HG03469 (cell line): ENCODE data around the gene GRK5.

Source experiments
- ATAC-seq: cut with Tn5 transposase; IDR thresholded peaks from one replicate; pipeline ENCODE4 v1.9.1; 2021; ENCODE audit warnings: mild to moderate bottlenecking, moderate library complexity, moderate number of reproducible peaks; ENCODE audit not compliant: unreplicated experiment

The GRK5 gene

DNA sequence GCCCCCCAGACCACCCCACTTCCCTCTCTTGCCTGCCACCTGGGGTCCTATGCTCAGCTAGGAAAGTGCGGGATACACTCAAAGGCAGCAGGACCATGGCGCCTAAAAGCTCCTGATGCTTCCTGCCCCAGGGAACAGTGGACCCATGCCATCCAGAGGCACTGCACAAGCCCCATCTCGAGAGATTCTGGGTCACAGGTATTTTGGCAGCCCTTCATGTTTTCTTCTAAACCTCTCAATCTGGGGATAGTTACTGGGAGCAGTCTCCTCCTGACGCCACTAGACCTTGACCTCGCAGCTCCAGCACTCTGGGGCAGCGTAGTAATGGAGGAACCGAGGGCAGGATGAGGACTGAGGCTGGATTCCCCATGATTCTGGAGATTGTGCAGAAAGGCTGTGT, 107.1 kb downstream of the GRK5 start:
- ATAC-seq = no peak

DNA sequence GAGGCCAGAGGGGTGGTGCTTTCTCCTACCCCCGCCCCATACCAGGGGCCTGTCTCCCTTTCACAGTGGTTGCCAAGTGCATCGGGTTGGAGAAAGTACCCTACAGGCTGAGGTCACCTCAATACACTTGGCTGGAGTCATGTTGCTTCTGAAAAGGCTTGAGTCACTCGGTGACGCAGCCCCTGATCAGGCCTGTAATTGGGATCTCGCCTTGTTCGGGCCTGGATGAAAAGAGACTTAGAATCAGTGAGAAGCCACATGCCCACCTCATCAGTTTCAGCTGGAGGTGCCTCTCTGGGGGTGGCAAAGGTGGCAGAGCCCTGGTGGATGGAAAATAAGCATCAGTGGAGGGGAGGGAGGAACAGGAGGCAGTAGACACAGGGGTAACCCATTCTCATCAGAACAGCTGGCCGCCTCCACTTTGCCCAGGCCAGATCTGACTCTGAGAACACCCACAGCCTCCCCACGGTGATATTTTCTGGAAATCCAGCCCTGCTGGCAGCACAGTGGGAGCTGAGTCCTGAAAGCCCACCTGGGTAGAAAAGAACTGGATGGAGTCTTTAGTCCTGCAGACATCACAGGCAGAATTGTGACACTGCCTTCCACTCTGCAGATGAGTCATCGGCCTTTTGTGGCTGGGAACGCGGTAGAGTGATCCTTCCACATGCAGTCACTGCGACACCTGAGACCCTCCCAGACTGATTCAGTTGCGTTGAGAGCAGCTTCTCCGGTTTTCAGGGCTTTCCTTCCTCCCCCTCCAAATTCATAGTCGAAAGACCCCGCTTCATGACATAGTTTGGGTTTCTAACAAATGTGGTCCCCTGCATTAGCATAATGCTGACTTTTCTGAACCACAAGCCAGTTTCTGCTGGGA, 108.0 kb downstream of the GRK5 start:
- ATAC-seq = peak; percentile 49

DNA sequence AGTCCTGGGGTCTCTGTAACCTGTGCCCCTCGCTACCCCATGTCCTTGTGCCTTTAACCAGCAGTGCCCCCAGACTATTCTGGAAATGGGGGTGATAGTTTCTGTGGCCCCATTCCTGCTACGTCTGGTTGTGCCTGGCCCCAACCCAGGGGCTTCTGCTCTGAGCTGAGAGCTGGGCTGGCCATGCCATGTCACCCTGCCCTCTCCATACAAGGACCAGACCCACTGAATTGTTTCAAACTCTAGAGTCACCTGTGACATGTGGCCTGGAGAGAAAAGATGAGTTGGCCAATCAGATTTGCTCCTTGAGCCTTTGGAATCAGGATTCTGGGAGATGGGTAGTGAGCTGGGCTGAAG, 108.6 kb downstream of the GRK5 start:
- no peak for ATAC-seq

DNA sequence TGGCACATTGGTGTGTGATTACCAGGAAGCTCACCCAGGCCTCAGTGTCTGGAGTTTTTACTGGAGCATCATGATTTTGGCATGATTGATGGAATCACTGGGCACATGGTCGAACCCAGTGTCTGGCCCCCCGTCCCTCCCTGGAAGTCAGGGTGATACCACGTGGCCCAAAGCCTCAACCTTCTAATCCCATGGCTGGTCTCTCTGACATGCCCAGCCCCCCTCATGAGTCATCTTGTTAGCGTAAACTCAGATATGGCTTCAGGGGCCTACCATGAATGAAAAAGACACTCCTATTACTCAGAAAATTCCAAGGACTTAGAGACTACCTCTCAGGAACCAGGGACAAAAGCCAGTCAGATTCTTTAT, 109.3 kb downstream of the GRK5 start:
- no peak for ATAC-seq

DNA sequence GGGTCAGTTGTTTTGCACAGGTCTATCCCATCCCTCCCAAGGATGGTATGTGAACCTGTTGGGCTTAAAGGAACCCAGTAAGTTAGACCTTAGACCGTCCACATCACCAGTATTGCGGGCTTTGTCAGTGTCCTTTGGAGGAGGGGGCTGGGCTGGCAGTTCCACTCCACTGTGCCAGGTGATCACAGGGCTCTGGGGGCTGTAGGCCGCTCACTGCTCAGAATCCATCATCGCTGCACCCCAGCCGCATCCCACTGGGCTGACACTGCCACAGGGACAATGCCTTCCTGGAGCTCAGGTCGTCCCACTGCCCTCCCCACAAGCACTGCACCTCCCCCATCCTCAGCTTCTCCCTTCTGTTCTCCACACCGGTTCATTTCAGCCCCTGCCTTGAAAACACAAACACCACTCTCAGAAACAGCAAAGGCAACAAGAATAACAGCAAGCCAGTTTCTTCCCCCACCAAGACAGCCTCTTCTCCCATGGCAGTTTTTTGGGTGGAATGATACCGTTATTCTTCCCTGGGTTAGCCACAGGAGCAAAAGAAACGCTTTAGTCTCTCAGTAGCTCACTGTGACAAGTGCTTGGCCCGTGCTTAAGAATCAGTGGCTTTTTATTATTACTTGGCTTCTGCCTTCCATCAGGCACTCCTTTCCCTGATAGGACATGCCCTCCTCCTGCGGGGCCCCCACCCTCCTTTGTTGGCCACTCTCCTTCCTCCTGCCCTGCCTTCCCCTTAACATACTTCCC, 111.2 kb downstream of the GRK5 start:
- no peak for ATAC-seq

DNA sequence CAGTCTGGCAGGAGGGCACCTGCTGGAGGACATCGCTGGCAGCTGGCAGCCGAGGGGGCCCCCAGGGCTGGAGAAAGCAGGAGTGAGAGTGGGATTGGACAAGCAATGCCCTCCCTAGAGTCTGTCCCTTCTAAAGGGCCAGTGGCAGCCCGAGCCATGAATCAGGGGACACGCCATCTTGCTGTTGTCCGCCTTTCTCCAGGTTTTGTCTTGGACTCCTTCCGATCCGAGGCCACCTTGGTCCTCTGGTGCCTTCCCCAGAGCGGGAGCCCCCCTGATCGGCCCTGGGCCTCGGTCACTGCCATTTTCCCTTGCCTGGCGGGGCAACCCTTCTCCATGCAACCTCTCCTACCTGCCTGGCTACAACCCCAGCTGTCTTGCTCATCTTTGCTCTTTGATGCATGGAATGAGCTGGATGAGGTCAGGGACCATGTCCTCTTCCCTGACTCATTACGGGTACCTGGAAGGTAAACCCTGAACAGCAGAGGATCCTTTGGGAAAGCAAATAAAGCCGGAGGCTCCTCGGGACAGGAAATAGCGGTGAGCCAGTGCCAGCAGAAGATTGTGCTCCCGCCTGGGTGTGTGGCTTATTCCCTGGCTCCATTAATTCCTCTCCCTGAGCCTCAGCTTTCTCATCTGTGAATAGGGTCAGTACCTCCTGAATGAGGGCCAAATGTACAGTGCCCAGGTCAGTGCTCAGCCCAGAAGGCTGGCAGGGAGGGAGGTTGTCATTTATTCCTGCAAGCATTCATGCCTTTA, 112.0 kb downstream of the GRK5 start:
- ATAC-seq = no peak

DNA sequence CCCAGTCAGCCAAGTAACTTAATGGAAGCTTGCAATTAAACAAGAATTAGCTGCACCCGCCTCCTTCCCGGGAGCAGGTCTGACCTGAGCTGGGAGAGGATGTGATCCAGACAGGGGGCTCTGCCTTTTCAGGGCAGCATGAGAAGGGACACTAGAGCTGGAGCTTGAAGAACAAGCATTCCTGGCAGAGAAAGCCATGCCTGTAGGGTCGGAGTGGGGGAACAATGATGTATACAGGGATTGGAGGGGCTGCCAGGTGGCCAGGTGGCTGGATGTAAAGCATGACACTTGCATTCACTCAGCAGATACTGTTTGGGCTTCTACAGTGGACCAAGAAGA, 112.5 kb downstream of the GRK5 start:
- ATAC-seq = no peak

DNA sequence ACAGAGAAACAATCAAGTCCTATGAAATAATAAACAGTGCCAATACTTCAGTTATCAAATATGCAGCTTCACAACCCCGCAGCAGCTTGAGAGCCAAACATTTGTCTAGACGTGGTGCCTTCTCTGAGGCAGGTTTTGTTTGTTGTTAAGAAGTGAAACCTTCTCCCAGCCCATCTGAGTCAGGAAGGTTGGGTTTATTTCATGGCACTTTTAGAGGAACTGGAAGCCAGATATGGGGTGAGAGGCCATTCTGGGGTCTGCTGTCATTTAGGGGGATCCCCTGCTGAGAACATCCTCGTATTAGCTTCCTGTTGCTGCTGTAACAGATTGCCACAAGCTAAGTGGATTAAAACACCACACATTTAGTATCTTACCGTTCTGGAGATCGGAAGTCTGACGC, 113.6 kb downstream of the GRK5 start:
- no peak for ATAC-seq

DNA sequence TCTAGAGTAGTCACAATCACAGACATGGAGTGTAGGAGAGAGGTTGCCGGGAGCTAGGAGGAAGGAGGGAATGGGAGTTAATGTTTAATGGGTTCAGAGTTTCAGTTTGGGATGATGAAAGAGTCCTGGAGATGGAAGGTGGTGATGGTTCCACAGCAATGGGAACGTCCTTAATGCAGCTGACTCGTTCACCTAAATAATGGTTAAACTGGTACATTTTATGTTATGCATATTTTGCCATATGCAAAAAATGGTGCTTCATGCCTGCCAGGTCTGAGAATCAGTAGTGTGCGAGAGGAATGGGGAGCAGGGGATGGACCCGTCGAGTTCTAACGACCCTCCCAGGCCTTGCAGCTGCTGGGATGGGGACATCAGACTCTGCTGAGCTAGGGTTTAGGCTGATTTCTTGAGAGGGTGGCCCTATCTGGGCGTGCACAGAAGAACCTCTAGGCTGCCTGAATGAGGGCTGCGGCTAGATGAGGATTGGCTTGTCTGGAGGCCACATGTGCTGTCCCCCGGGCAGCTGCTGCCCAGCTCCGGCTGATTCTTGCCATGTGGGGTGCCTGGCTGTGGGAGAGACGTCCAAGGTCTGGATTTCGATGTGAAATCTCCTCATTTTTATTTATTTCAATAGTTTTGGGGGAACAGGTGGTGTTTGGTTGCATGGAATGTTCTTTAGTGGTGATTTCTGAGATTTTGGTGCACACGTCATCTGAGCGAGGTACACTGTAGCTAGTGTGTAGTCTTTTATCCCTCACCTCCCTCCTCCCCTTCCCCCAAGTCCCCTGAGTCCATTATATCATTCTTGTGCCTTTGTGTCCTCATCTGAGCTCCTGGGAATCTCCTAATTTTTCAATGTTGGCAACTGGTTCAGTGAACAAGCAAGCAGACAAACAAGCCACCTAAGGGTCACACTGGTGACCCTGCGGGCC, 116.0 kb downstream of the GRK5 start:
- no peak for ATAC-seq

DNA sequence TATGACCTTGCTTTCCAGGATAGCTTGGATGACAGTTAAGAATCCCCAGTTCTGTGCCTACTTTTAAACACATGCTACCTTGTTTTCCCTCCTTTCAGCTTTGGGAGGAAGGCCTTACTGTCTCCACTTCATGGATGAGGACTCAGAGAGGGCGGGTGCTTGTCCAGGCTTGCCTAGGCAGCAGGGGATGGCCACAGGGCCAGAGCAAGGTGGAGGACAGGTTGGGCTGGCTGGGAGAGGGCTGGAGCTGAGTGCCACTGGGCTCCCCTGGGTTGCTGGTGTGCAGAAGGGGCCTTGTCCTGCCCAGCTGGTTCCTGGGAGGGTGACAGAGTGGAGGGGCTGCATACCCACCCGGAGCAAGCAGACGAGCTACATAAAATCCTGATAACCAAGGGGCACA, 117.8 kb downstream of the GRK5 start:
- ATAC-seq = no peak

DNA sequence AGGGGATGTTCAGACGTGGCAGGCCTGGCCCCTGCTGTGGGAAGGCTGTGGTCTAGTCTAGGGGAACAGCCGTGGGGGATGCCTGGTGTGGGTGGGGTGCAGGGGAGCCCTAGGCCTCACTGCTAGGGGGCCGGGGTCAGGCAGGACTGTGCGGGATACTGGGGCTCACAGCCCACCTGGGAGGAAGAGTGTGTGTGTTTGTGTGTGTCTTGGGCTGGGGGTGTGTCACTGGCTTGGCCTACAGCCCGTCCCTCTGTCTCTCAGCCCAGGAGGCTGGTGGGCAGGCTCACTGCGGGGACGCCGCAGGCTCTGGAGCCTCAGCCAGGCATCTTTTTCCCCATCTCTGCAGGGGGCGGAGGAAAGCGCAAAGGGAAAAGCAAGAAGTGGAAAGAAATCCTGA, 118.8 kb downstream of the GRK5 start:
- no peak for ATAC-seq

DNA sequence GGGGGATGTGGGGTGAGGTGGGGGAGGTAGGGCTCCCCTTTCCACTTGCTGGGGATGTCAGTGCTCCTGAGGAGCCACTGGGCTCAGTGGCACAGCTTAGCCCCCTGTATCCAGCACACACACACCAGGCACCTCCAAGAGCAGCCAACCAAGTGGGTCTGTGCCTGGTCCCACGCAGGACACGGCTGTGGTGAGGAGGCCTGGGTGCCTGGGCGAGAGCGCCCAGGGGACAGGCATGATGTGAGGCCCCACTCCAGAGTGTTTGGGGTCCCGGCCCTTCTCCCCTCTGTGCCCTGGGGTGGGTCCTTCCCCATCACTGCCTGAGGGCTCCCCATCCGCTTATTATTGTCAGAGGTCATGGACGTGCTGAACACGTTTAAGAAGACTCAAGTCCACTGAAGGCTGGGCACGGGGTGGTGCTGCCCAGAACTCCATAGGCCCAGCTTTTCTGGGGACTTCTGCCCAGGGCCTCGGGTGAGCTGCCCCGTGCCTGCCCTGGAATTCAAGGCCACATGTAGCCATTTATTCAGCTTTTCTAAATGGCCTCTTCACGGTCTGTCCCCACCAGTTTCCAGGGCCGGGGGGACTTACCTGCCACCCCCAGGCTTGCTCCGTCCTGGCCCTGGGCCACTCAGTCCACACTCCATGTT, 119.8 kb downstream of the GRK5 start:
- ATAC-seq = no peak

DNA sequence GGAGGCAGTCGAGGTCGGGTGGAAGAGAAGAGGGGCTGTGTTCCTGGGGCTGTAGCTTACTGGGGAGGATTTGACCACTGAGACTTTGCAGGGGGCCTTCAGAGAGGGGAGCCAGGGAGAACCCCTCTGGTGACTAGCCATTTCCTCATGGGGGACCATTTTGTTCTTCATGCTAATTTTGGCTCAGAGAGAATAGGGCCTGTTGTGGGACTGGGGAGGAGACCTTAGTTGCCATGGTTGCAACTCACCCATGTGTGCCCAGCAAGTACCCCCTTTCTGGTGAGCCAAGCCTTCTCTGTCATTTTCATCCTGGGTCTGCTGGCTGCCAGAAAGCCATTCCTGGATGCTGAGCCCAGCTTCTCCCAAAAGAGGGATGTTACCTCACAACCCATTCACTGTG, 120.9 kb downstream of the GRK5 start:
- no peak for ATAC-seq

DNA sequence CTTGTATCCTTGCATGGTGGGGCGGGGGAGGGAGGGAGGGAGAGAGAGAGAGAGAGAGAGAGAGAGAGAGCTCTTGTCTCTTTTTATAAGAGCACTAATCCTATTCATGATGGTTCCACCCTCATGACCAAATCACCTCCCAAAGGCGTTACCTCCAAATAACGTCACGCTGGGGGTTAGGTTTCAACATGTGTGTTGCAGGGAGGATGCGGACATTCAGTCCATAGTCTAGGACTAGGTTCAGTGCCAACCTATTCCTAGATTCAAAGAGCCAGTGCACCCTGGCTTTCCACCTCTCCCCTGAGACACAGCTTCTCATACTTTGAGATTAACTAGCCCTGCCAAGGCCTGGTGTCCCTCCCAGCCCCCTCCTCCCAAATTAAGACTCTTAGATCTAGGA, 123.0 kb downstream of the GRK5 start:
- no peak for ATAC-seq

DNA sequence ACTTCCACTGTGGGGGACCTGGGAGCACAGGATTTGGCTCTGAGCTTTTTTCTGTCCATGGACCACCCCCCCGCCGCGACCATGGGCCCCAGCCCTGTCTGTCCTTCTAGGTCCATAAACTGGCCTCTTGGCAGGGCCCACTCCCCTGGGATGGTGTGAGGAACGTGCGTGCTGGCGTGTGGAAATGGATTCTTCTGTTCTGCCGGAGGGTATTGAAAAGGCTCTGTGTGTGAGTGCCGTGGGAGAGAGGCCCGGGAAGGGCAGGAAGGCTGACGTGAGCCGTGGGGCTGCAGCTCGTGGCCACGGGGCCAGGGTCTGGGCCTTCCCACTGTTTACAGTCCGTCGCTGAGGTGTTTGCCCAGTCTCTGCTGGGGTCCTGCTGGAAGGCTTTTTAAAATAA, 123.7 kb downstream of the GRK5 start:
- no peak for ATAC-seq

DNA sequence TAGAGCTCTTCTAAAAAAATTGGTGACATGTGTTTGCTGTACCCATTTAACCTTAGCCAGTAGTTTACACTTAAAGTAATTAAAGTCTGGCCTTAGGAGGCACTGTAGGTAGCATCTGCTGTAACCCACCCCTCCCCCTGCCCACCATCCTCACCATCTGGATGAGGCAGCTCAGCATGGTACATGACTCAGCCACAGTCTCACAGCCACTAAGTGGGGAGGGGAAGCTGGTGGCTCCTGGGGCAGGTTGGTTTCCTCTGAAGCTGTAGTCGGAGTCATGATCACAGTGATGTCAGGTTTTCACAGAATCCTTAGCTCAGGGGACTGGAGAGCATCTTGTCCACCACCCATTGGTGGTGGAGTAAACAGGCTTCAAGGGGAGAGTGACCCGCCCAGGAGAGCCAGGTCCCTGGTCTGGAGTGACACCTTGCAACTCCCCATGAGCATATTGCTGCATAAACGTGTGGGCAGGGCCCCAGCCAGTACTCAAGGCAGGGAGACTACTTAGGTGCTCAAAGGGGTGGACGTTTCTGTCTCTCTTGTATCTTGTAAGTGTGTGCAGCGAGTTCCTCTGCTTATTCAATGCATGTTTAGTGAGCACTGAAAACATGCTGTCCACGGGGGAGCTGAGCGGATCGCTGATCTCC, 125.9 kb downstream of the GRK5 start:
- no peak for ATAC-seq

DNA sequence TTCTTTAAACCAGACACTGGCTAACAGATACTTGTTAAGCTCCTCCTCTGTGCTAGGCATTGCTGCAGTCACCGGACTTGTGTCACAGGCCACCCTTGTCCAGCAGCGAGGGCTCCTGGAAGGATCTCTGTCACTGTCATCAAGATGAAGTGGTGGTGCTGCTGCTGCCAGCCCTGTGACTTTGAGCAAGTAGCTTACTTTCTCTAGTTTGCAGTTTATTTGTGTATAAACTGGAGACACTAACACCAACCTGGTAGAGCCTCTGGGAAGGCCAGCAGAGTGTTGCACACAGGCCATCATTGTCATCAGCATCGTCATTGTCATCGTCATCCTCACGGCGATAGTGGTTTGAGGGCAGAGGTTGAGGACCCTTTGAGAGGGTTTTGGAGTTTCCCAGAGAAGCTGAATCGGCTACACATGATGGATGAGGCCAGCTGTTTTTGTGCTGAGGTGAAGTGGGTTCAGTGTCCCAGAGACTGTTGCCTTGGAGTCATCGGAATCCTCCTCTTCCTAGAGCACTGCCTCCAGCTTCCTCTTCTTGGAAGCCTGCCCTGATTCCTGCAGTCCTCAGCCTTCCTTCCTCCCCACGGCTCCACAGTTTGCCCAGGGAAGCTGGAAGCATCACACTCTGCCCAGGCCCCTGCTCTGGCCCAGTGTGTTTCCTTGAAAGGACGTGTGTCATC, 128.4 kb downstream of the GRK5 start:
- ATAC-seq = no peak

DNA sequence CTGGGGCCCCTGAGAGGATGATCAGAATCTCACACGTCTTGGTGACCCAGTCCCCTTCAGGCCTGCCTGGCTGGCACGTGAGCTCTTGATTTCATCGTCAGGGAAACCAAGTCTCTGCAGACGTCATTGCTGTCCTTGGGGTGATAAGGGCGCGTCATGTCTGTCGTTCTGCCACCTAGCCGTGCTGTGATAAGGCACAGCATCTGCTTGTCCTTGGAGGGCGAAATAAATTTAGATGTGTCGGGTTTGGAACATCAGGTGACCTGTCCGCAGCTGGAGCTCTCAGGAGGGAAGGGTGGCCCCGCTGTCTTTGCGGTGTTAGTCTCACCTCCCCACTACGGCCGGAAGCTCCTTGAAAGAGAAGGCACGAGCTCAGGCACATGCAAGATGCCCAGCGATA, 129.2 kb downstream of the GRK5 start:
- ATAC-seq = no peak

DNA sequence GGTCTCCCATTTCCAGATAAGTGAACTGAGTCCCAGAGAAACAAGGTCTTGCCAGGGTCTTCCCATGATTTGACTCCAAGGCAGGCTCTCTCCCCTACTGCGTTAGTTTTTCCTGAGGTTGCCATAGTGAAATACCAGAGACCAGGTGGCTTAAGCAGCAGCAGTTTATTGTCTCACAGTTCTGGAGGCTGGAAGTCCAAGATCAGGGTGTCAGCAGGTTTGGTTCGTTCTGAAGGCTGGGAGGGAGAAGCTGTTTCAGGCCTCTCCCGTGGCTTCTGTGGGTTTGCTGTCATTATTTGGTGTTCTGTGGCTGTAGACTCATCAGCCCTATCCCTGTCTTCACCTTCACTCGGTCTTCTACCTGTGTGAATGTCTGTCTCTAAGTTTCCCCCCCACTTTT, 129.9 kb downstream of the GRK5 start:
- ATAC-seq = no peak
